HCT116 (cell line): ENCODE results near the gene PGLYRP3. TPM values are rescaled to one million over a fixed set of nuclear protein-coding genes. Genes with fewer than 3 reads are reported as not detected.

Experiments used
- ATAC-seq: fragments of 200-7000 bp; cut with Tn5 transposase; 2 replicates; pipeline ENCODE4 v1.9.1; 2020; ENCODE audit warnings: mild to moderate bottlenecking, moderate library complexity
- BruUV-seq: library from RNA; stranded (reverse); fragments of 400-500 nt; replicated peaks from 2 replicates; lab custom pipeline; 2021; lab: Mats Ljungman, UMichigan
- CTCF ChIA-PET: fragments of 300-600 bp; sonication (Branson Sonifier 250); formaldehyde crosslinking; loops from one replicate; lab custom pipeline; 2021; ENCODE audit warnings: antibody characterized with exemption; lab: Charles Lee
- POLR2A ChIA-PET: fragments of 300-600, 350-600 bp; sonication (Branson Sonifier 250); formaldehyde crosslinking; loops from one replicate; lab custom pipeline; 2021; ENCODE audit warnings: antibody characterized with exemption; lab: Charles Lee
- RAD21 ChIA-PET, 2 experiments: fragments of 300-600 bp; sonication (Branson Sonifier 250); formaldehyde crosslinking; loops; one replicate each; lab custom pipeline; 2023; ENCODE audit warnings: low total read pairs in 2 of 2; ENCODE audit not compliant: uncharacterized antibody in 2 of 2, unreplicated experiment in 2 of 2, low non-redundant PET in 1 of 2; lab: Charles Lee
- DNase-seq: peaks from one replicate; pipeline ENCODE4 v3.0.0-alpha.2; 2010; ENCODE audit warnings: low read depth, low spot score
- H2AFZ ChIP-seq: fragments of 200-600 bp; shearing (Covaris generic), sonication (generic); 2 replicates; pipeline ENCODE4 v1.6.1; 2017; ENCODE audit warnings: low read depth, mixed run types, mixed read lengths, antibody characterized with exemption, low read length; ENCODE audit not compliant: poor library complexity, severe bottlenecking
- H3K27ac ChIP-seq: 2 replicates; pipeline ENCODE4 v1.5.1; 2012; ENCODE audit warnings: low read depth, low read length
- H3K27me3 ChIP-seq: fragments of 200-600 bp; sonication (generic); 2 replicates; pipeline ENCODE4 v1.6.1; 2016; ENCODE audit warnings: mixed run types, low read length, mixed read lengths; ENCODE audit not compliant: insufficient read depth
- H3K36me3 ChIP-seq, 2 experiments: fragments of 200-500 bp in 1 of 2; fragments of 200-600 bp in 1 of 2; sonication (Bioruptor generic) in 1 of 2; sonication (generic) in 1 of 2; 2 replicates each; pipeline versions ENCODE4 v1.5.1 to v1.6.1; 2014 to 2016; ENCODE audit warnings: low read length in 2 of 2, inconsistent platforms in 1 of 2, mixed read lengths in 1 of 2, mixed run types in 1 of 2; ENCODE audit not compliant: insufficient read depth in 2 of 2, control insufficient read depth in 1 of 2
- H3K4me1 ChIP-seq, 2 experiments: fragments of 200-600 bp in 1 of 2; sonication (generic) in 1 of 2; 2 replicates each; pipeline versions ENCODE4 v1.5.1 to v1.6.1; 2012 to 2017; ENCODE audit warnings: low read length in 2 of 2, inconsistent platforms in 1 of 2, mild to moderate bottlenecking in 1 of 2, mixed read lengths in 1 of 2, mixed run types in 1 of 2, moderate library complexity in 1 of 2; ENCODE audit not compliant: insufficient read depth in 2 of 2, control insufficient read depth in 1 of 2
- H3K4me2 ChIP-seq: fragments of 200-600 bp; sonication (generic); 2 replicates; pipeline ENCODE4 v1.6.1; 2017; ENCODE audit warnings: mixed run types, low read length, mixed read lengths
- H3K4me3 ChIP-seq, 2 experiments: fragments of 200-600 bp in 1 of 2; sonication (generic) in 1 of 2; replicated peaks in 1 of 2; 2 replicates each; pipeline ENCODE4 v1.5.1; 2011 to 2016; ENCODE audit warnings: low read length in 2 of 2, control low read depth in 1 of 2, low read depth in 1 of 2, mild to moderate bottlenecking in 1 of 2, mixed read lengths in 1 of 2, mixed run types in 1 of 2
- H3K79me2 ChIP-seq: fragments of 200-600 bp; sonication (generic); 2 replicates; pipeline ENCODE4 v1.6.1; 2017; ENCODE audit warnings: mild to moderate bottlenecking, mixed run types, low read length, moderate library complexity, mixed read lengths; ENCODE audit not compliant: insufficient read depth
- H3K9ac ChIP-seq: fragments of 200-600 bp; sonication (generic); 2 replicates; pipeline ENCODE4 v1.6.1; 2016; ENCODE audit warnings: low read length, mixed read lengths
- H3K9me2 ChIP-seq: fragments of 200-600 bp; sonication (generic), shearing (Covaris generic); 2 replicates; pipeline ENCODE4 v1.6.1; 2017; ENCODE audit warnings: mixed run types, mild to moderate bottlenecking, moderate library complexity; ENCODE audit not compliant: insufficient read depth
- H3K9me3 ChIP-seq, 2 experiments: fragments of 200-500 bp in 1 of 2; fragments of 200-600 bp in 1 of 2; sonication (Bioruptor generic) in 1 of 2; sonication (generic) in 1 of 2; 2 replicates each; pipeline ENCODE4 v1.6.1; 2014 to 2017; ENCODE audit warnings: low read length in 2 of 2, mixed read lengths in 2 of 2, inconsistent platforms in 1 of 2, low read depth in 1 of 2, mild to moderate bottlenecking in 1 of 2, mixed run types in 1 of 2, moderate library complexity in 1 of 2; ENCODE audit not compliant: control insufficient read depth in 1 of 2, insufficient read depth in 1 of 2
- H4K20me1 ChIP-seq: fragments of 200-600 bp; sonication (generic), shearing (Covaris generic); 2 replicates; pipeline ENCODE4 v1.6.1; 2017; ENCODE audit warnings: mixed run types, mild to moderate bottlenecking, moderate library complexity; ENCODE audit not compliant: insufficient read depth
- CEBPB ChIP-seq: IDR thresholded peaks from 2 replicates; pipeline ENCODE4 v1.6.1; 2012; ENCODE audit warnings: low read depth
- EGR1 ChIP-seq: IDR thresholded peaks from 2 replicates; pipeline ENCODE4 v1.6.1; 2012; ENCODE audit warnings: low read depth
- ELF1 ChIP-seq: IDR thresholded peaks from 2 replicates; pipeline ENCODE4 v1.6.1; 2012; ENCODE audit warnings: low read depth, borderline replicate concordance
- EZH2 ChIP-seq: fragments of 200-600 bp; sonication (generic); IDR thresholded peaks from 2 replicates; pipeline ENCODE4 v1.6.1; 2017; ENCODE audit warnings: antibody characterized with exemption, mixed run types
- EZH2phosphoT487 ChIP-seq: fragments of 200-600 bp; IDR thresholded peaks from 2 replicates; pipeline ENCODE4 v1.6.1; 2018; ENCODE audit warnings: antibody characterized with exemption, borderline replicate concordance
- FOSL1 ChIP-seq: IDR thresholded peaks from 2 replicates; pipeline ENCODE4 v1.6.1; 2012; ENCODE audit warnings: low read depth
- JUND ChIP-seq: IDR thresholded peaks from 2 replicates; pipeline ENCODE4 v1.6.1; 2012
- POLR2A ChIP-seq: IDR thresholded peaks from 2 replicates; pipeline ENCODE4 v1.7.0; 2011; ENCODE audit warnings: borderline replicate concordance; ENCODE audit not compliant: insufficient read depth, insufficient read length; ENCODE audit errors: extremely low read depth
- POLR2AphosphoS5 ChIP-seq: IDR thresholded peaks from 2 replicates; pipeline ENCODE4 v1.6.1; 2011; ENCODE audit warnings: mild to moderate bottlenecking, low read depth, low read length, moderate library complexity
- RAD21 ChIP-seq: IDR thresholded peaks from 2 replicates; pipeline ENCODE4 v1.6.1; 2012; ENCODE audit warnings: low read depth, mild to moderate bottlenecking
- SIN3A ChIP-seq: IDR thresholded peaks from 2 replicates; pipeline ENCODE4 v1.6.1; 2012; ENCODE audit warnings: low read depth
- intact Hi-C: fragments of 100-400 bp; cut with micrococcal nuclease; formaldehyde crosslinking; loops from 2 replicates; pipeline ENCODE4 v1.10.0; 2022
- total RNA-seq: library from RNA; stranded (reverse); gene quantifications from one replicate; pipeline ENCODE4 v1.2.1, GENCODE V29; 2021; ENCODE audit not compliant: unreplicated experiment
- TF ChIP-seq, protein P1 (sequence below): IDR thresholded peaks from 2 replicates; pipeline ENCODE4 v1.6.1; 2011; ENCODE audit warnings: mild to moderate bottlenecking, low read length, moderate library complexity; ENCODE audit not compliant: insufficient replicate concordance; ENCODE audit errors: extremely low read depth

Gene PGLYRP3
- total RNA-seq, 1 experiment from 2014 or later: not detected

DNA sequence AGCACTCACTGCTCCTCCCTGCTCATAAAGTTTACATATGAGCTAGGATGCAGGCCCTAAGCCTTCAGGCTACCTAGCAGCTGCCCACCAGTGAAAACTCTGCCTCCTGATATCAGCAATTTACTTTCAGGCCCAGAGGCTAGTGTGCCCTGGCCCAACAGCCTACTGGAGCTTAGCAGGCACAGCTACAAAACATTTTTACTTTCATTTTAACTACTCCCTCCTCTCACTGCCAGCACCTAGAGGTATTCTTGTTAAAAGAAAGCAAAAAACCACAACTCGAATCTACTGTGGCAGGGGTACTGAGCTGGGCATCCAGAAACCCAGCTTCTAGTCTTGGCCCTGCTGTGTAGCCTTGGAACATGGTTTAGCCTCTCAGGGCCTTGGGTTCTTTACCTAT, 59.1 kb downstream of the PGLYRP3 start:
- no peaks in the 10 kb centered on the region for H3K79me2 ChIP-seq
- no peaks in the 10 kb centered on the region for H3K36me3 ChIP-seq
- H3K4me1 ChIP-seq: no peaks in the 10 kb centered on the region
- TF ChIP-seq SIN3A (no peak), EZH2phosphoT487 (no peak), POLR2A (no peak), RAD21 (no peak), ELF1 (no peak), EZH2 (no peak), EGR1 (no peak), CEBPB (no peak), JUND (no peak), FOSL1 (no peak), POLR2AphosphoS5 (no peak)
- TF ChIP-seq, protein P1, sequence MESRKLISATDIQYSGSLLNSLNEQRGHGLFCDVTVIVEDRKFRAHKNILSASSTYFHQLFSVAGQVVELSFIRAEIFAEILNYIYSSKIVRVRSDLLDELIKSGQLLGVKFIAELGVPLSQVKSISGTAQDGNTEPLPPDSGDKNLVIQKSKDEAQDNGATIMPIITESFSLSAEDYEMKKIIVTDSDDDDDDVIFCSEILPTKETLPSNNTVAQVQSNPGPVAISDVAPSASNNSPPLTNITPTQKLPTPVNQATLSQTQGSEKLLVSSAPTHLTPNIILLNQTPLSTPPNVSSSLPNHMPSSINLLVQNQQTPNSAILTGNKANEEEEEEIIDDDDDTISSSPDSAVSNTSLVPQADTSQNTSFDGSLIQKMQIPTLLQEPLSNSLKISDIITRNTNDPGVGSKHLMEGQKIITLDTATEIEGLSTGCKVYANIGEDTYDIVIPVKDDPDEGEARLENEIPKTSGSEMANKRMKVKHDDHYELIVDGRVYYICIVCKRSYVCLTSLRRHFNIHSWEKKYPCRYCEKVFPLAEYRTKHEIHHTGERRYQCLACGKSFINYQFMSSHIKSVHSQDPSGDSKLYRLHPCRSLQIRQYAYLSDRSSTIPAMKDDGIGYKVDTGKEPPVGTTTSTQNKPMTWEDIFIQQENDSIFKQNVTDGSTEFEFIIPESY: no peak
- H3K9me3 ChIP-seq: no peaks in the 10 kb centered on the region
- peaks cover 35% of the 10 kb centered on the region for H3K27me3 ChIP-seq
- no peak overlapping the region for H2AFZ ChIP-seq
- no TSS peak for BruUV-seq
- ATAC-seq: no peak
- intact Hi-C loops: no loop called here
- no peak overlapping the region for H3K27ac ChIP-seq
- no peaks in the 10 kb centered on the region for H4K20me1 ChIP-seq
- RAD21 ChIA-PET: no interaction called here
- H3K4me3 ChIP-seq: no peak overlapping the region
- DNase-seq: no peak
- CTCF ChIA-PET: interaction anchor here (1.0 kb wide), 1 partner anchor 384 kb away, joined by 3 read pairs; no protein-coding TSS in a partner anchor
- POLR2A ChIA-PET: no interaction called here
- no peak overlapping the region for H3K4me2 ChIP-seq
- H3K9me2 ChIP-seq: no peaks in the 10 kb centered on the region
- no peak overlapping the region for H3K9ac ChIP-seq
